GM10248 (cell line): ENCODE data around the gene PLCB4.

Experiments
- CTCF ChIA-PET: fragments of 300-600 bp; sonication (Branson Sonifier 250); formaldehyde crosslinking; extraction: SDS; loops from one replicate; lab custom pipeline; 2021; ENCODE audit warnings: antibody characterized with exemption; lab: Yijun Ruan, JAX
- POLR2A ChIA-PET: fragments of 350-650 bp; sonication (Branson Sonifier 250); formaldehyde crosslinking; extraction: SDS; loops from one replicate; lab custom pipeline; 2020; ENCODE audit warnings: antibody characterized with exemption; lab: Yijun Ruan, JAX
- DNase-seq: peaks from one replicate; pipeline ENCODE4 v3.0.0; 2012; ENCODE audit errors: extremely low spot score
- TF ChIP-seq, protein P1 (sequence below): IDR thresholded peaks from 2 replicates; pipeline ENCODE4 v1.5.1; 2012; ENCODE audit warnings: mild to moderate bottlenecking, low read depth; ENCODE audit errors: extremely low read depth, missing control alignments, control extremely low read depth

The PLCB4 gene

DNA sequence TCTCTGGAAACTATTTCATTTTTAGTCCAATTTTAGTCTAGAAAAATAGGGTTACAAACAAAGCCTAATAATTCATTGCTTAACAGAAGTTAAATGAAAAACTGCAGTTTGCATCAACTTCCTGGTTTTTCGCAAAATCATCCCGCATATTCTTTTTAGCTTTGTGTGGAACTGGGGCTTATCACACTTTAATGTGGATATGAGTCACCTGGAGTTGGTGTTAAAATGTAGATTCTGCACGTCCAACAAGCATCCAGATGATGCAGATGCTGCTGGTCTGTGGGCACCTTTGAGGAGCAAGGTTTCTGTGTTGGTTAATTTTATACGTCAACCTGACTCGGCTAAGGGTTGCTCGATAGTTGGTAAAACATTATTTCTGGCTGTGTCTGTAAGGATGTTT, 126.1 kb downstream of the PLCB4 start:
- no peak for DNase-seq
- TF ChIP-seq, protein P1, sequence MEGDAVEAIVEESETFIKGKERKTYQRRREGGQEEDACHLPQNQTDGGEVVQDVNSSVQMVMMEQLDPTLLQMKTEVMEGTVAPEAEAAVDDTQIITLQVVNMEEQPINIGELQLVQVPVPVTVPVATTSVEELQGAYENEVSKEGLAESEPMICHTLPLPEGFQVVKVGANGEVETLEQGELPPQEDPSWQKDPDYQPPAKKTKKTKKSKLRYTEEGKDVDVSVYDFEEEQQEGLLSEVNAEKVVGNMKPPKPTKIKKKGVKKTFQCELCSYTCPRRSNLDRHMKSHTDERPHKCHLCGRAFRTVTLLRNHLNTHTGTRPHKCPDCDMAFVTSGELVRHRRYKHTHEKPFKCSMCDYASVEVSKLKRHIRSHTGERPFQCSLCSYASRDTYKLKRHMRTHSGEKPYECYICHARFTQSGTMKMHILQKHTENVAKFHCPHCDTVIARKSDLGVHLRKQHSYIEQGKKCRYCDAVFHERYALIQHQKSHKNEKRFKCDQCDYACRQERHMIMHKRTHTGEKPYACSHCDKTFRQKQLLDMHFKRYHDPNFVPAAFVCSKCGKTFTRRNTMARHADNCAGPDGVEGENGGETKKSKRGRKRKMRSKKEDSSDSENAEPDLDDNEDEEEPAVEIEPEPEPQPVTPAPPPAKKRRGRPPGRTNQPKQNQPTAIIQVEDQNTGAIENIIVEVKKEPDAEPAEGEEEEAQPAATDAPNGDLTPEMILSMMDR, result no peak
- CTCF ChIA-PET, result no interaction called here
- POLR2A ChIA-PET, result no interaction called here

DNA sequence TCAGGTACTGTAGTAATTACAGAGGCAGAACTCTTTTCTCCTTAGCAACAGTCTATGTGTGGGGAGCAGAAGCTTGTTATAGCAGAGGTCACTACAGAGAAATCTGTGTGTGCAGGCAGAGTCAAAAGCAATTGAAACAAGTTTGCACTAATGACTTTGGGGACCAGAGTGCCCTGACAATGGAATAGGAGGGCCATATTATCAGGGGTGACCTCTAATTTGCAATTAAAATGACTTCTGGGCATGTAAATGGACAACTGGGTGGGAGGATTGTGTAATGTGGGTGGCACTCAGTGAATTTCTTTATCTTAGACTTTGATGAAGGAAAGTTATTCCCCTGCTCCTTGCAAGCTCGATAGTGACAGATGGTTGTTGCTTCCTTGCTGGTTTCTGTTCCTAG, 127.2 kb downstream of the PLCB4 start:
- DNase-seq, result no peak
- ChIA-PET POLR2A (no interaction called here), CTCF (no interaction called here)
- TF ChIP-seq, protein P1, result no peak

DNA sequence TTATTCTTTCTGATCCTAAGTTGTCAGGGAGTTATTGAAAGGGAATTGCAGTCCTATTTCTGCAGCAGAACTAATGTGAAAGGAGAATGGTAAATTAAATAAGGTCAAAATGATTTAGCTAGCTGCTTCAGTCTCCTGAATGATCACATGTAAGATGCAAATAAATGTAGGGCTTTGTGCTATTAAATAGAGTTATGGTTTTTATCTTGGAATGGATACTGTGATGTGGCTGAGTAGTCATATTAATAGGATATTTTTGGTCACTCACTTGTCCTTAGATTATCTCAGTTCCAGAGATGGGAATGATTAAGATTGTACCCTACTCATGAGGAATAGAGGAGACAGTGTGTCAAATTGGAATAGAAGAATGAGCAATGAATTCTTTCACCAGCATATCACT, 129.6 kb downstream of the PLCB4 start:
- ChIA-PET POLR2A (no interaction called here), CTCF (no interaction called here)
- no peak for DNase-seq
- TF ChIP-seq, protein P1, result no peak

DNA sequence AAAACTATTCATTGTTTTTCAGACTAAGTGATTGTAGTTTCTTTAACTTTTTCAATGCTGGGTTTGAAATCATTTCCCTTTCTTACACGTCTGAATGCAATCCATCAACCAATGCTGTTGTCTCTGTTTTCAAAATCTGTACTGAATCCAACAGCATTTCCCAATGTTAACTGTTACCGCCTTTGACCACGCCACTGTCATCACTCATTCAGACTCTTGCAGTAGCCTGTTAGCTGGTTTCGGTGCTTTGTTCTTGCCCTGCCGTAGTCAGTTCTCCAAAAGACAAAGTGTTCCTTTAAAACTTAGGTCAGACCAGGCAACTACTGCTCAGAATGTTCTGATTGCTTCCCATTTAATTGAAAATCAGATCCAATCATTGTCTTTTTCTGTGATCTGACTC, 131.3 kb downstream of the PLCB4 start:
- ChIA-PET POLR2A (no interaction called here), CTCF (no interaction called here)
- TF ChIP-seq, protein P1, result no peak
- no peak for DNase-seq

DNA sequence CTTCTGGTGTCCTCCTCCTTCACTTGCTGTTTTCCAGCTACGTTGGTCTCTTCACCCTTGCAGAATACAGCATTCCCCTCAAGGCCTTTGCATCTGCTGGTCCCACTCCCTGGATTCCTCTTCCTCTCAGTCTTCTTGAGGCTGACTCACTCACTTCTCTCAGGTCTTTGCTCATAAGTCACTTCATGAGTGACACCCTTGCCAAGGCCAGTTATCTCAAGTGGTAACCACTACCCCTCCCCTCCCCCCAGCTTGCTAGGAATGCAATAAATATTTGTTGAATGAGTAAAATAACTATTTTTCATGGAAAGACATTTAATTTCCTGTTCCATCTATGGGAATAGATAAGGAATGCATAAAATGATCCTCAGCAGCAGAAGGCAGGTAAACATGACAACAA, 131.7 kb downstream of the PLCB4 start:
- ChIA-PET POLR2A (no interaction called here), CTCF (no interaction called here)
- TF ChIP-seq, protein P1, result no peak
- DNase-seq, result no peak

DNA sequence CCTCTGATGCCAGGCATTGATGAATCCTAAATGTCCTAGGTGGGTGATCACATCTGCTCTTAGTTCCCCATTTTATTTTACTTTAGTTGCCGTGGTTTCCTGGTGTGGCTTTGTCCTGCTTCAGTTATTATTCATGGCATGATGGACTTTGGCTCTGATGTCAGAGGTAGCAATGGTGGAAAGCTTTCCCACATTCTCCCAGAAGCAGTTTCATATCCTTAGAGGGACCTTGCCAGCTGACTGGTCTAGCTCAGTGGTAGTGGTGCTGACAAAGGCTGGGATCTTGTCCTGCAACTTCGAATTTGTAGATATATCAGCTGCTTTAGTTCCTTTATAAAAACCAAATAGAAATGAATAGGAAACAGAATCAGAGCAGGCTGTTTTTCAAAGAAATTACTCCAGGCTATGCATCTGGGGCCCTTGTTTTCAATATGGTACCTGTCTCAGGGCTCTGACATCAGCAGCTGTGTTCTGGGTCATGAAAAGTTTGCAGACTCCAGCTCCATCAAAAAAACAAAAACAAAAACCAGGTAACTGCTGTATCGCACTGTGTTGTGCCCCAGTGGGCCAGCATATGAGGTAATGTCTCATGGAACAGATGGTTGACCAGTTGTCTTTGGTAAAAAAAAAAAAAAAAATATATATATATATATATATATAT, 133.7 kb downstream of the PLCB4 start:
- ChIA-PET POLR2A (no interaction called here), CTCF (interaction anchor here (1.4 kb wide), 1 partner anchor 41 kb away, joined by 3 read pairs; no protein-coding TSS in a partner anchor)
- TF ChIP-seq, protein P1, result no peak
- DNase-seq, result no peak
